ELF-1 (cell line): ENCODE measurements around the gene C14orf132.

Experiments
- DNase-seq: peaks from one replicate; pipeline ENCODE4 v3.0.0-alpha.2; 2016; ENCODE audit warnings: low read depth, low spot score

Gene C14orf132

GRCh38 chr14:96098309-96098998 lies 59.3 kb downstream of the C14orf132 start:
- DNase-seq, result peak; percentile 79

DNA sequence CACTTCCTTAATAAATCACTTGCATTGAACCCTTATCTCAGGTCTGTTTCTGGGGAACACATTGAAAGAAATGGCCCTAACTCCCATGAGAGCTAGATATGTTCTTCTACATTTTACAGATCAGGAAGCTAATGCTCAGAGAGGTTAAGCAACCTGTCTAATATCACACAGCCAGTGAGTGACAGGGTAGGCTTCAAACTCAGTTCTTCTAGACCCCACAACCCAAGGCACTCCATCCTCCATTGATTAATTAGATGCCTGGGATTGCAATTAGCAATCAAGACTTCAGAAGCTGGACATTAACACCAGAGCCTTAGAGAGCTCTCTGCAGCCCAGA lies 59.8 kb downstream of the C14orf132 start:
- no peak for DNase-seq

DNA sequence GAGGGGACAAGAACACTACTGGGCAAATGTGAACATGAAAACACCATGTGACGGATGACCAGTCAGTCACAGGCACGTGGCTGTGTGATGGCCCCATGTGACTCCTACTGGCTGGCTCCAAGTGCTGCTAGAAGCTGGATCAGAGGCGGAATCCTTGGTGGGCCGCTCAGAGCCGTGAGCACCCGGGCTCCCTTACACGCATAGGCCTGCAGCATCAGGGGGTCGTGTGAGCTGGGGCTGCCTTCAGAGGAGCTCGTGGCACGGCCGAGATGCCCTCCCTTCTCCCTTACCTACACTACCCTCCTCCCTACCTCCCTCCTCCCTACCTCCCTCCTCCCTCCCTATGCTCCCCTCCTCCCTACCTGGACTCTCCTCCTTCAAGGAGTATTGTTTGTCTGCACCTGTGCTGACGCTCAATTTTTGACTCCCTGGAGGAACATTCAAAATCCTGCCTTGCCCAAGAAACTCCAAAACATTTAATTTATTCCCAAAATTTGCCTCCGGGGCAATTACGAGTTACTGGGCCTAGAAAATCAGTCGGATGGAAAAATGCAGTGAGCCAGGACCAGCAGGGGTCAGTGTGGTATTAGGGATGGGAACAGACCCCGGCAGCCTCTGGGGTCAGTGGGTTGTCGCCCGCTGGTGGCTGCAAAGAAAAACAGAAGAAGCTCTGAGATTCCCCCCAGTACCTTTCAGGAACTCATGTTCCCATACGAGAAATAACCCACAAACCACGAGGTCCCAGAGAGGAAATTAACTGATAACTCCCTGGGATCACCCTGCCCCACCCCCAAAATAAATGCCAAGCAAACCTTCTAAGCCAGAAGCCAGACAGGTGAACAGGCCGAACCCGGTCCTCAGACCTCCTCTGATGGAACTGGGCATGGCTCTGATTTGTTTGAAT lies 61.3 kb downstream of the C14orf132 start:
- peak; percentile 94 for DNase-seq

DNA sequence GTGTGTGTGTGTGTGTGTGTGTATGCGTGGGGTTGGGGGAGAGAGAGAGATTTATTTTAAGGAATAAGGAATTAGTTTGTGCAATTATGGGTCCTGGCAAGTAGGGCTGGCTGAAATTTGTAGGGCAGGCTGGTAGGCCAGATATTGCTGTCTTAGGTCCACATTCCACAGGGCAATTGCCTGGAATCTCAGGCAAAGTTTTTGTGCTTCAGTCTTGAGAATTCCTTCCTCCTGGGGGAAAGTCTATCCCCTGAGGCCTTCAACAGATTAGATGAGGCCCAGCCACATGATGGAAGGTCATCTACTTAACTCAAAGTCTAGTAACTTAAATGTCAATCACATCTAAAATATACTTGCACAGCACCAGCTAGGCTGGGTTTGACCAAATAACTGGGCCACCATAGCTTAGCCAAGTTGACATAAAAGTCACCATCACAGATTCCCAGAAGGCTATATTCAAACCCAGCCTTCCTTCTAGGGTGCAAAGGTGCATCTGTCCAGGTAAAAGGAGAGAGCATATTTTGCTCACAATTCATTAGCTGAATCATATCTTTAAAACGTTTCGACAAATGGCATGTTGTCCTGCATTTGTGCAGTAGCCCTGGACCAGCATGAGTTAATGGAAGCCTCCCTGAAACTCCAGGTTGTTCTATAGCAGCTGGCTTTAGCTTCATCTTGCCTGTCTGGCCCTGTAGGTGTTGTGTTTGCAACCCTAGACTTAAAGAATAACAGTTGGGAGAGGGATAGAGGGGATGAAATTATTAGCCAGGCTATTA lies 63.1 kb downstream of the C14orf132 start:
- peak; percentile 51 for DNase-seq

GRCh38 chr14:96103075-96103474 lies 63.9 kb downstream of the C14orf132 start:
- no peak for DNase-seq

DNA sequence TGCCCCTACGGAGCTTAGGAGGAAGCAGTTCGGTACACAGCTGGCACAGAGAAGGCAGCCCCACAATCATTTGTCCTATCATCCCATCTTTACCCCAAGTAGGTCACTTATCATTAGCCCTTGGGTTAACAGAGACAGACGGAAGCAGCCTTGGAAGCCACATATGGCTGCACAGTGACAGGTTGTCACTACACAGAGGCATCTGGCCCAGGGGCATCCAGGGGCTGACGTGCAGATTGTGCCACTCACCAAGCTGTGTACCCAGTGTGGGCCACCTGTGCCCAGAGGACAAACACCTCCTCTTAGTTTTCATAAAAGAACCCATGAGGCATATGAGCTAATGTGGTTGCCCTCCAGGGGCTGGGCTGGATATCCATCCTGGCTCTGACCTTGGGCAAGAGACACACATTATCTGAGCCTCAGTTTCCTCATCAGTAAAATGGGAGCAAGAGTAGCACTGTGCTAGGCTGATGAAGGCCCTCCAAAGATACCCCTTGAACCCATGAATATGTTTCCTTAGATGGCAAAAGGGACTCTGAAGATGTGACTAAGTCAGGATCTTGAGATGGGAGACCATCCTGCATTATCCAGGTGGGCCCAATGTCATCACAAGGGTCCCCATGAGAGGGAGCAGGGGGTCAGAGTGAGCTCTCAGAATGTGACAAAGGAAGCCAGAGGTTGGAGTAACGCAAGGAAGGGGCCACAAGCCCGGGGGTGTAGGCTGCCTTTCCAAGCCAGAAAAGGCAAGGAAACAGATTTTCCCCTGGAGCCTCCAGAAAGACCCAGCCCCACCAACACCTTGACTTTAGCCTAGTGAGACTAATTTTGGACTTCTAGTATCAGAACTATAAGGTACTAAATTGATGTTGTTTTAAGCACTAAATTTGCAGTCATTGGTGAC lies 64.6 kb downstream of the C14orf132 start:
- no peak for DNase-seq

GRCh38 chr14:96104469-96105057 lies 65.4 kb downstream of the C14orf132 start:
- peak; percentile 36 for DNase-seq

DNA sequence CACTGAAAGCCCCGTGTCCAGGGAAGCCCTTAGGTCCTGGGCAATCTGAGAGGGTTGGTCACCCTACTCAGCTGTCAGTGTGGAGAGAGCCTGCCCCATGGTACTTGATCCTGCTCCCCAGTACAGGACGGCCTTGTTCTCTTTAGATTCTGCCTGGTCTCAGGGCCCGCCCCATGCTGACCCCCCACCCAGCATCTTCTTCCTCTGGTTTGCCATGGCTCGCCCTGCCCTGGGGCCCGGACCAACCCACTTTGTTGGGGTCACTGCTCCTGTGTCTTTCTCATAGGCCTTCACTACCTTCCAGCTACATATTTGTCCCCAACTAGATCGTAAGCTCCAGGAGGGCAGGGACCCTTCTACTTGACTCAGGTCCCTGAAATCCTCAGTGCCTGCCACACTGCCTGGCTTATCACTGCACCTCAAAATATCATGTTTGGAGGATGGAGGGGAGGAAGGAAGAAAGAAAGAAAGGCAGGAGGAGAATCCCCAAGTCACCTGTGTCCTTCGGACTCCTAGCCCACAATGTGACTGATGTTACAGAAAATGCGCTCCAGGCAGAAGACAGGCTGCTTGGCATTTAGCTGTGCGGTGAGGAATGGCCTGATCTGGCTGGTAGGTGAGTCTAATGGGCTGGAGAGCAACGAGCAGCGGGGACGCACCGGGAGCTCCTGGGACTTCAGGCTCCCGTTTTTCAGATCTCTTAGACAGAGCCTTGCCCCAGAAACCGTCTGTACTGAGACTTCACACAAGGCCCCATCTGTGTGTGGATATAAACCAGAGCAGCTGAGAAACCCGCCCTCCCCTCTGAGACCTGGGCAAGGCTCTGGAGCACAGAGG lies 66.1 kb downstream of the C14orf132 start:
- no peak for DNase-seq

GRCh38 chr14:96105926-96106441 lies 66.8 kb downstream of the C14orf132 start:
- DNase-seq, result no peak

GRCh38 chr14:96106891-96107290 lies 67.7 kb downstream of the C14orf132 start:
- DNase-seq, result no peak

DNA sequence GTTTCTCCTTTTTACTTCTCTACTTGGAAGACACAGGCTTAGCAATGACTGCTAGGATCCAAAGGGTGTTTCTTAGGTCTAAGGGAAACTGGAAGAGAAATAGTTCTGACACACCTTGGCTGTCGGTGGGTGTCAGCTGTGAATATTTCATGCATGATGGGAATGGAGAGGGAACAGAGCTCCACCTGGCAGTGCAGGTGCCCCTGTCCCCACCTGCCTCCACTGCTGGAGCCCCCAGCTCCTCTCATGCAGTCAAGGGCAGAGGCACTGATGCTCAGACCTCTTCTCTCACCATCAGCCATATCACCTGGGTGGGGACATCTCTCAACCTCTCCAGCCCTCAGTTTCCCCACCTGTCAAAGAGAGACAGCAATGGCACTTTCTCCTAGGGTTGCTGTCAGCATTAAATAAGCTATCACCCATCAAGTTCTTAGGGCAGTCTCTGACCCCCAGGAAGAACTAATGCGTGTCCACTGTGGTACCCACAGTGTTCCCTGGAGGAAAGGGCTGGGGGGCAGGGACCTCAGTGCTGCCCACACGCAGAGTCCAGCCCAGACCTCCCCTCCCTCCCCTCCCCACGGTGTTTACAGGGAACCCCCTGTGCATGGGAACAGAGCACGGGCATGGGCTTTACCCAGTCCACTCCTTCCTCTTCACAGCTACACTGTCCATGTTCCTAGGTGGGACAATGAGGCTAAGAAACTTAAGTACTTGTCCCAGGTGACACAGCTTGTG lies 69.1 kb downstream of the C14orf132 start:
- no peak for DNase-seq

DNA sequence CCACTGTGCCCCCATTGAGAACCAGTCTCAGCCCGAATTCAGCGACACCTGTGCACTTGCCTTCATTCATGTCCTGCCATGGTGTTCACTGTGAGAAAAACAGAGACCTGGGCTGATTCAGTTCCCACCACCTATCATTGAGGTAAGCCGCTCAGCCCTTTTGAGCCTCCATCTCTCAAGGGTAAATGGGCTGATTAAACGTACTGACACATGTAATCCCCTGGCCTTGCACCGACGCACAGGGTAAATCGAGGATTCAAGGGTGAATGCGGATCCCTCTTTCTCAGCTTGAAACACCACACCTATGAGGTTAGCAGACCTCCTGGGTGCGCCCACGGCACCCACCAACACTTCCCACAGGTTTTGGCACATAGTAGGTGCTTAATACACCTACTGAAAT lies 69.7 kb downstream of the C14orf132 start:
- DNase-seq, result no peak

DNA sequence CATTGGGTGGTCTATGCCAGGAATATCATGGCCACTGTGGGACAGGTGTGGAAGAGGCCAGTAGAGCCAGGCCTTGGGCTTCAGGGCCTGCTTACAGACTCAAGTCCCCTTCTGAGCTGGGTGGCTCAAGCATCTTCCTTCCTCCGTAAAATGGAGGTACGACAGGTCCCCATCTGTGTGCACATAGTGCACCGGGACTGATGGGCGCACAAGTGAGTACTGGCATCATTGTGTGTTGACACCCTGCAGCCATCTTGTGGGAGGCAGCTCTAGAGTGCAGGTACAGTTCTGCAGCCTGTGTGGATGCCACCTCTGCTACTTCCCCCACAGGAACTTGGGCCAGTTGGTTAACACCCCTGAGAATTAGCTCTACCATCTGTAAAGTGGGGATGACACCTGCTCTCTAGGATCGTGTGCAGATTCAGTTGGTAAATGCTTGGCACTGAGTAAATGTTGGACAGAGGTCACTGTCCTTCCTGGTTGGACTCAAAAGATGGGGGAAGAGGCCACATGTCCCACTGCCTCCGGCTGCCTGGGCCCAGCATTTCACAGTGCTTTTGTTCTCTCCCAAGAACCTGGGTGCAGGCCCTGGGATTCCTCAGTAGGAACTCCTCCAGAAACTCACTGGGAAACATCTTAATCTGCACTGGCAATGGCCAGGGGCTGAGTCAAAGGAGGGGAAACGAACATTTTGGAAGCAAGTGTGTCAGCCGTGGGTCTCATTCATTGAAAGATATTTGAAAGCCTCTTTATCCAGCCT lies 70.6 kb downstream of the C14orf132 start:
- no peak for DNase-seq

GRCh38 chr14:96112032-96112431 lies 72.9 kb downstream of the C14orf132 start:
- DNase-seq, result no peak

- DNase-seq, result no peak
Observed at GRCh38 chr14:96114002-96114401, 74.8 kb downstream of the C14orf132 start.

GRCh38 chr14:96117101-96117897 lies 78.1 kb downstream of the C14orf132 start:
- DNase-seq, result peak; percentile 80

DNA sequence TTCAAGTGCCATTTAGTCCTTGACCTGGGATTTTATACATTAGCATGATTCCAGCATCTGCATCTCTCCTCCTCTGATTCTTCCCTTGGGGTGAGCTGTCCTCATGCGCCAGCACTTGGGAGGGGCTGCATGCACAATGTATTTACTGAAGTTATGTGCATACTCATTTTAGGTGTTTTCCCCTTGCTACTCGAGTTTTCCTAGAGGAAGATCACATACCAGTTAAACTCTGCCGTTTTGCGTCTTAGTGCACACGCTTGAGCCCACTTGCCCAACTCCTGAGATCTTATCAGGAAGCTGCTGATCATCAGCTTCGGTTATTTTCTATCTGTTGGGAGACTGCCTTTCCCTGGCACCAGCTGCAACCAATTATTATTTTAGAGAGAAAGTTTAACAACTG lies 78.8 kb downstream of the C14orf132 start:
- DNase-seq, result no peak
